Fibroblast of the aortic adventitia (primary cell): ENCODE data around the gene SIN3A. TPM values are rescaled to one million over a fixed set of nuclear protein-coding genes. Genes with fewer than 3 reads are reported as not detected.
"Not testable (repeated sequence)": the region's sequence is repeated elsewhere in the genome, so short reads cannot be mapped to it uniquely, and the experiment has no call there.

ENCODE experiments used
- DNase-seq: peaks from one replicate; pipeline ENCODE4 v3.0.0-alpha.2; 2010; ENCODE audit warnings: low read depth
- H3K4me3 ChIP-seq: 2 replicates; pipeline ENCODE4 v1.5.1; 2011; ENCODE audit warnings: low read depth, mild to moderate bottlenecking, control low read depth, low read length, moderate library complexity
- CTCF ChIP-seq: IDR thresholded peaks from 2 replicates; pipeline ENCODE4 v1.5.1; 2011; ENCODE audit warnings: mild to moderate bottlenecking, low read length, control low read depth, inconsistent platforms; ENCODE audit not compliant: insufficient read depth
- total RNA-seq: library from RNA; depleted of rRNA; stranded (reverse); fragments of >200 nt; gene quantifications from 2 replicates; pipeline ENCODE4 v1.2.3, GENCODE V29; 2012; ENCODE audit warnings: low replicate concordance

Gene SIN3A
- total RNA-seq, 1 donor: 52.9 TPM

DNA sequence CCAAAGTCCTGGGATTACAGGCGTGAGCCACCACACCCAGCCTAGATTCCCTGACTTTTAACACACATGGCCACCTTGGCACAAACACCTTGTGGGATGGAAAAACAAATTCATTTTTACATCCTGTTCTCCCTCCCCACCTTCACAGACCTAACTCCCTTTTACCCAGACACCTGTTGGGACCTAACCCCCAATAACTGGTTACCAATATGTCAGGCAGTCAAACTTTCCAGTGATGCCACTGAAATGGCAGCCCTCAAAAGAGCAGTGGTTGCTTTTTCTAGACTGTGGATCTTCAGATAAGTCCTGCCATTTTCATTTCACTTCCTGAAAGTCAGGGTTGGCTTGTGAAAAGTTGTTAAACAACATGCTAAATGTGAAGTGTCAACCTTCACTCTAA, 34.9 kb downstream of the SIN3A start:
- no peak for DNase-seq
- TF ChIP-seq CTCF: no peak
- H3K4me3 ChIP-seq: no peak overlapping the region

DNA sequence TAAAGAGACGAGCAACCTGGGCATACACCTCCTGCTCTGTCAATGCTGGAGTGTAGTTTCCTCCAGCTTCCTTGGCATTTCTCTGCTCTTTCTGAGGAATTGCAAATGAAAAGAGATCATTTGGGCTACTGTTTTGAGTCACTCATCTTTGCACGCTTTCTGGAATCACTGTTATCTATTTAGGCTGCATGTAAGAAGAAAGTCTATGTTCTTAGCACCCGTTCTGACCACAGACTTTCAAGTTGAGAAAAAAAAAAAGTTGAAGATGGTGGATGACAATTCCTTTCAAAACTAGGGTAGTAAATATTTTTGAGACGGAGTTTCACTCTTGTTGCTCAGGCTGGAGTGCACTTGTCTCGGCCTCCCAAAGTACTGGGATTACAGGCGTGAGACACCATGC, 41.3 kb downstream of the SIN3A start:
- no peak overlapping the region for H3K4me3 ChIP-seq
- DNase-seq: no peak
- TF ChIP-seq CTCF: no peak

DNA sequence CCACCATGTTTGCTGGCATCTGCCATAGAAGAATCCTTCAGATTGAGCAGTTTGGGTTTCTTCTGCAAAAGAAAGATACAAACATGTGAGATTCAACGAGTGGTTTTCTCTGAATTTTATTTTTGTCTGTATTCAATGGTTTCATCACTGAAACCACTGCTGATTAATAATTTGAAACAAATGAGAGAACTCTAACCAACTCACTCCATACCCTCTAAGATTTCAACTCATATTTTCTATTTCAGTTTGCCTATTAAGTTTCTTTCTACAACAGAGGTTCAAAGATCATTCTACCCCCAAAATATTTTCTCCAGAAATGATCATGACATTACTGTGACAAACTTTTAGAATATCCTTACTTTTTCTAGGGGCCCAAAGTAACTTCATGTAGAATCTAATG, 44.4 kb downstream of the SIN3A start:
- no peak for TF ChIP-seq CTCF
- no peak for DNase-seq
- no peak overlapping the region for H3K4me3 ChIP-seq

- no peak for TF ChIP-seq CTCF
- H3K4me3 ChIP-seq: no peak overlapping the region
- DNase-seq: no peak
Observed at GRCh38 chr15:75403892-75404291, 47.6 kb downstream of the SIN3A start.

GRCh38 chr15:75397494-75397893, 54.0 kb downstream of the SIN3A start:
- TF ChIP-seq CTCF: no peak
- no peak overlapping the region for H3K4me3 ChIP-seq
- DNase-seq: no peak

GRCh38 chr15:75389791-75390382, 61.6 kb downstream of the SIN3A start:
- H3K4me3 ChIP-seq: no peak overlapping the region
- DNase-seq: no peak
- no peak for TF ChIP-seq CTCF

DNA sequence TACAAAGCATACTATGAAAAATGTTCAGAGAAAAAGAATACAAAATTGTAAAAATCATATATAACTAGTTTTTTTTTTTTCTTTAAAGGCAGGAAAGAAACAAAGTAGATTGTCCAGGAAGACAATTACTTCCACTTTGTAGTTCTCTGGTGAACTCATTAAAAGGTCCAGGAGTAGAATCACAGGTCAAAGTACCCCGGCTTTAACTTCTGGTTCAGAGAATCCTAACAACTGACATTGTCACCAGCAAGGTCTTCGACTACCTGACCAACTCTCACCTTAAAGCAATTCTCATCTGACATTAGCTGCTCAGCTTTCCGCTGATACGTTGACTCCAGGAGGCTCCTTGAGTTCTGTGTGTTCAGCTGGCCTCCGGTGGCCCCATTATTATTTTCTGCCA, 67.5 kb downstream of the SIN3A start:
- DNase-seq, H3K4me3 ChIP-seq: not testable (repeated sequence)
